WTC11 (cell line): Measurements from ENCODE around the gene SAC3D1. TPM values are rescaled to one million over a fixed set of nuclear protein-coding genes. Genes with fewer than 3 reads are reported as not detected.
A peak's percentile ranks its signal among the peaks of the same experiment; 100 is the strongest.

Experiments
- ATAC-seq: fragments of 200-7000 bp; cut with Tn5 transposase; 2 replicates; pipeline ENCODE4 v1.10.0; 2021; ENCODE audit warnings: mild to moderate bottlenecking, moderate library complexity
- CTCF ChIA-PET: fragments of 300-600 bp; sonication (Branson Sonifier 250); formaldehyde crosslinking; loops from one replicate; lab custom pipeline; 2021; ENCODE audit warnings: antibody characterized with exemption; lab: Charles Lee
- POLR2A ChIA-PET: fragments of 350-600 bp; sonication (Branson Sonifier 250); formaldehyde crosslinking; loops from one replicate; lab custom pipeline; 2021; ENCODE audit warnings: antibody characterized with exemption; lab: Charles Lee
- DNase-seq: peaks from one replicate; pipeline ENCODE4 v3.0.0; 2021; ENCODE audit warnings: low spot score
- H3K27ac Mint-ChIP-seq: 2 replicates; pipeline ENCODE4 v1.8.0; 2021; ENCODE audit warnings: mixed read lengths
- H3K27me3 Mint-ChIP-seq: 2 replicates; pipeline ENCODE4 v1.8.0; 2021; ENCODE audit warnings: low read depth, mild to moderate bottlenecking, moderate library complexity, mixed read lengths
- H3K36me3 Mint-ChIP-seq: 2 replicates; pipeline ENCODE4 v1.8.0; 2021; ENCODE audit warnings: mixed read lengths
- H3K4me1 Mint-ChIP-seq: 2 replicates; pipeline ENCODE4 v1.8.0; 2022; ENCODE audit warnings: mixed read lengths
- H3K4me3 Mint-ChIP-seq: 2 replicates; pipeline ENCODE4 v1.8.0; 2021; ENCODE audit warnings: mild to moderate bottlenecking, moderate library complexity, mixed read lengths
- H3K9me3 Mint-ChIP-seq: 2 replicates; pipeline ENCODE4 v1.8.0; 2021; ENCODE audit warnings: mixed read lengths
- ATF2 ChIP-seq: sonication (generic); formaldehyde crosslinking; IDR thresholded peaks from 2 replicates; pipeline ENCODE4 v1.8.1; 2022; ENCODE audit warnings: low read depth, missing genetic modification reagents, borderline replicate concordance
- ELF4 ChIP-seq: sonication (generic); formaldehyde crosslinking; IDR thresholded peaks from 2 replicates; pipeline ENCODE4 v1.8.1; 2022; ENCODE audit warnings: low read depth, mild to moderate bottlenecking, moderate library complexity, missing genetic modification reagents
- ETV6 ChIP-seq: sonication (generic); formaldehyde crosslinking; IDR thresholded peaks from 2 replicates; pipeline ENCODE4 v1.8.1; 2022; ENCODE audit warnings: mild to moderate bottlenecking, missing genetic modification reagents
- IRF1 ChIP-seq: sonication (generic); formaldehyde crosslinking; IDR thresholded peaks from 2 replicates; pipeline ENCODE4 v1.8.0; 2023; ENCODE audit warnings: missing genetic modification reagents
- MXD4 ChIP-seq: fragments of 250-450 bp; sonication (Bioruptor Pico); IDR thresholded peaks from 2 replicates; pipeline ENCODE4 v1.8.0; 2021; ENCODE audit warnings: mild to moderate bottlenecking, moderate library complexity, borderline replicate concordance
- NFE2L1 ChIP-seq: sonication (generic); formaldehyde crosslinking; IDR thresholded peaks from 2 replicates; pipeline ENCODE4 v1.8.1; 2023; ENCODE audit warnings: missing genetic modification reagents
- NR2C2 ChIP-seq: sonication (generic); formaldehyde crosslinking; IDR thresholded peaks from 2 replicates; pipeline ENCODE4 v1.8.0; 2022; ENCODE audit warnings: mild to moderate bottlenecking, missing genetic modification reagents
- OVOL2 ChIP-seq: fragments of 250-450 bp; sonication (Bioruptor Pico); IDR thresholded peaks from 2 replicates; pipeline ENCODE4 v1.9.0; 2021; ENCODE audit warnings: mild to moderate bottlenecking, borderline replicate concordance
- RELA ChIP-seq: sonication (generic); formaldehyde crosslinking; IDR thresholded peaks from 2 replicates; pipeline ENCODE4 v1.8.1; 2022; ENCODE audit warnings: missing genetic modification reagents, mild to moderate bottlenecking, borderline replicate concordance
- RORB ChIP-seq: fragments of 250-450 bp; sonication (Bioruptor Pico); IDR thresholded peaks from 2 replicates; pipeline ENCODE4 v1.9.0; 2021; ENCODE audit warnings: mild to moderate bottlenecking
- SMAD3 ChIP-seq: sonication (generic); formaldehyde crosslinking; IDR thresholded peaks from 2 replicates; pipeline ENCODE4 v1.8.0; 2022; ENCODE audit warnings: missing genetic modification reagents, mild to moderate bottlenecking, borderline replicate concordance
- SOX15 ChIP-seq: fragments of 250-450 bp; sonication (Bioruptor Pico); IDR thresholded peaks from 2 replicates; pipeline ENCODE4 v1.9.0; 2021; ENCODE audit warnings: mild to moderate bottlenecking
- TCF7 ChIP-seq: sonication (generic); formaldehyde crosslinking; IDR thresholded peaks from 2 replicates; pipeline ENCODE4 v1.8.0; 2022; ENCODE audit warnings: mild to moderate bottlenecking, low read depth, missing genetic modification reagents, moderate library complexity
- ZBTB21 ChIP-seq: sonication (generic); formaldehyde crosslinking; IDR thresholded peaks from 2 replicates; pipeline ENCODE4 v1.8.1; 2023; ENCODE audit warnings: mild to moderate bottlenecking, missing genetic modification reagents, borderline replicate concordance
- ZNF317 ChIP-seq: sonication (generic); formaldehyde crosslinking; IDR thresholded peaks from 2 replicates; pipeline ENCODE4 v1.8.1; 2023; ENCODE audit warnings: low read depth, mild to moderate bottlenecking, moderate library complexity, missing genetic modification reagents, borderline replicate concordance
- ZNF416 ChIP-seq: fragments of 250-450 bp; sonication (Bioruptor Pico); IDR thresholded peaks from 2 replicates; pipeline ENCODE4 v1.9.0; 2021; ENCODE audit warnings: mild to moderate bottlenecking, inconsistent platforms
- ZNF532 ChIP-seq: fragments of 250-450 bp; sonication (Bioruptor Pico); IDR thresholded peaks from 2 replicates; pipeline ENCODE4 v1.9.0; 2021; ENCODE audit warnings: mild to moderate bottlenecking, borderline replicate concordance
- total RNA-seq: library from RNA; stranded (reverse); gene quantifications from 3 replicates; pipeline ENCODE4 v1.2.3, GENCODE V29; 2021
- TF ChIP-seq, protein P1 (sequence below): sonication (generic); formaldehyde crosslinking; IDR thresholded peaks from 2 replicates; pipeline ENCODE4 v1.8.0; 2022; ENCODE audit warnings: missing genetic modification reagents
- TF ChIP-seq, protein P2 (sequence below): sonication (generic); formaldehyde crosslinking; IDR thresholded peaks from 2 replicates; pipeline ENCODE4 v1.8.1; 2022; ENCODE audit warnings: mild to moderate bottlenecking, moderate library complexity, missing genetic modification reagents
- TF ChIP-seq, protein P3 (sequence below): sonication (generic); formaldehyde crosslinking; IDR thresholded peaks from 2 replicates; pipeline ENCODE4 v1.8.1; 2023; ENCODE audit warnings: mild to moderate bottlenecking, missing genetic modification reagents, moderate library complexity
- TF ChIP-seq, protein P4 (sequence below): sonication (generic); formaldehyde crosslinking; conservative IDR thresholded peaks from 2 replicates; pipeline ENCODE4 v1.8.1; 2022; ENCODE audit warnings: mild to moderate bottlenecking, missing genetic modification reagents

The SAC3D1 gene
- total RNA-seq, 1 experiment from 2014 or later, result 26.2 TPM

GRCh38 chr11:65027213-65028067 is 13.6 kb upstream of the SAC3D1 start, which contains the start of gene SNX15 (continued):
- peak; percentile 17; the same call in 1 of the 2 replicates for TF ChIP-seq NFE2L1
- TF ChIP-seq MXD4 (CRISPR knock-in tag), result no peak
- no peak for TF ChIP-seq ZNF532 (CRISPR knock-in tag)
- no peak for TF ChIP-seq IRF1 (CRISPR knock-in tag)
- no peak for TF ChIP-seq SMAD3
- TF ChIP-seq ZNF317 (CRISPR knock-in tag), result no peak
- TF ChIP-seq TCF7 (CRISPR knock-in tag), result no peak
- TF ChIP-seq ATF2 (CRISPR knock-in tag), result no peak
- no peak for TF ChIP-seq ZBTB21 (CRISPR knock-in tag)
- no peak for TF ChIP-seq OVOL2
- TF ChIP-seq RORB, result no peak
- 0 out of 2 replicates have a peak, but pooled peaks have one; percentile 37 for TF ChIP-seq RELA (CRISPR knock-in tag)
- peak; percentile 31; the same call in 1 of the 2 replicates for TF ChIP-seq ETV6 (CRISPR knock-in tag)

- H3K4me1 Mint-ChIP-seq, result peaks cover 5% of the 10 kb centered on the region
- DNase-seq, result no peak
- no peak overlapping the region for H3K4me3 Mint-ChIP-seq
- H3K27me3 Mint-ChIP-seq, result no peaks in the 10 kb centered on the region; the same call in 1 of the 2 replicates
- H3K27ac Mint-ChIP-seq, result no peak overlapping the region
- no peaks in the 10 kb centered on the region for H3K9me3 Mint-ChIP-seq
- ATAC-seq, result no peak
- CTCF ChIA-PET, result interaction anchor here (0.5 to 0.9 kb wide), 3 partner anchors 19 to 35 kb away, joined by 3 to 5 read pairs (median 3); partner anchors contain the start of gene BATF2
- H3K36me3 Mint-ChIP-seq, result no peaks in the 10 kb centered on the region
- POLR2A ChIA-PET, result no interaction called here
- TF ChIP-seq ELF4 (CRISPR knock-in tag), result no peak
- no peak for TF ChIP-seq ZNF416 (CRISPR knock-in tag)
- TF ChIP-seq SMAD3, result no peak
- no peak for TF ChIP-seq SOX15 (CRISPR knock-in tag)
- no peak for TF ChIP-seq ZBTB21 (CRISPR knock-in tag)
- no peak for TF ChIP-seq NR2C2 (CRISPR knock-in tag)
- TF ChIP-seq, protein P1, sequence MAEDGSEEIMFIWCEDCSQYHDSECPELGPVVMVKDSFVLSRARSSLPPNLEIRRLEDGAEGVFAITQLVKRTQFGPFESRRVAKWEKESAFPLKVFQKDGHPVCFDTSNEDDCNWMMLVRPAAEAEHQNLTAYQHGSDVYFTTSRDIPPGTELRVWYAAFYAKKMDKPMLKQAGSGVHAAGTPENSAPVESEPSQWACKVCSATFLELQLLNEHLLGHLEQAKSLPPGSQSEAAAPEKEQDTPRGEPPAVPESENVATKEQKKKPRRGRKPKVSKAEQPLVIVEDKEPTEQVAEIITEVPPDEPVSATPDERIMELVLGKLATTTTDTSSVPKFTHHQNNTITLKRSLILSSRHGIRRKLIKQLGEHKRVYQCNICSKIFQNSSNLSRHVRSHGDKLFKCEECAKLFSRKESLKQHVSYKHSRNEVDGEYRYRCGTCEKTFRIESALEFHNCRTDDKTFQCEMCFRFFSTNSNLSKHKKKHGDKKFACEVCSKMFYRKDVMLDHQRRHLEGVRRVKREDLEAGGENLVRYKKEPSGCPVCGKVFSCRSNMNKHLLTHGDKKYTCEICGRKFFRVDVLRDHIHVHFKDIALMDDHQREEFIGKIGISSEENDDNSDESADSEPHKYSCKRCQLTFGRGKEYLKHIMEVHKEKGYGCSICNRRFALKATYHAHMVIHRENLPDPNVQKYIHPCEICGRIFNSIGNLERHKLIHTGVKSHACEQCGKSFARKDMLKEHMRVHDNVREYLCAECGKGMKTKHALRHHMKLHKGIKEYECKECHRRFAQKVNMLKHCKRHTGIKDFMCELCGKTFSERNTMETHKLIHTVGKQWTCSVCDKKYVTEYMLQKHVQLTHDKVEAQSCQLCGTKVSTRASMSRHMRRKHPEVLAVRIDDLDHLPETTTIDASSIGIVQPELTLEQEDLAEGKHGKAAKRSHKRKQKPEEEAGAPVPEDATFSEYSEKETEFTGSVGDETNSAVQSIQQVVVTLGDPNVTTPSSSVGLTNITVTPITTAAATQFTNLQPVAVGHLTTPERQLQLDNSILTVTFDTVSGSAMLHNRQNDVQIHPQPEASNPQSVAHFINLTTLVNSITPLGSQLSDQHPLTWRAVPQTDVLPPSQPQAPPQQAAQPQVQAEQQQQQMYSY (CRISPR knock-in tag), result no peak
- TF ChIP-seq, protein P2, sequence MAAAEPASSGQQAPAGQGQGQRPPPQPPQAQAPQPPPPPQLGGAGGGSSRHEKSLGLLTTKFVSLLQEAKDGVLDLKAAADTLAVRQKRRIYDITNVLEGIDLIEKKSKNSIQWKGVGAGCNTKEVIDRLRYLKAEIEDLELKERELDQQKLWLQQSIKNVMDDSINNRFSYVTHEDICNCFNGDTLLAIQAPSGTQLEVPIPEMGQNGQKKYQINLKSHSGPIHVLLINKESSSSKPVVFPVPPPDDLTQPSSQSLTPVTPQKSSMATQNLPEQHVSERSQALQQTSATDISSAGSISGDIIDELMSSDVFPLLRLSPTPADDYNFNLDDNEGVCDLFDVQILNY (CRISPR knock-in tag), result no peak
- TF ChIP-seq, protein P3, sequence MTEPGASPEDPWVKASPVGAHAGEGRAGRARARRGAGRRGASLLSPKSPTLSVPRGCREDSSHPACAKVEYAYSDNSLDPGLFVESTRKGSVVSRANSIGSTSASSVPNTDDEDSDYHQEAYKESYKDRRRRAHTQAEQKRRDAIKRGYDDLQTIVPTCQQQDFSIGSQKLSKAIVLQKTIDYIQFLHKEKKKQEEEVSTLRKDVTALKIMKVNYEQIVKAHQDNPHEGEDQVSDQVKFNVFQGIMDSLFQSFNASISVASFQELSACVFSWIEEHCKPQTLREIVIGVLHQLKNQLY (CRISPR knock-in tag), result no peak
- TF ChIP-seq, protein P4, sequence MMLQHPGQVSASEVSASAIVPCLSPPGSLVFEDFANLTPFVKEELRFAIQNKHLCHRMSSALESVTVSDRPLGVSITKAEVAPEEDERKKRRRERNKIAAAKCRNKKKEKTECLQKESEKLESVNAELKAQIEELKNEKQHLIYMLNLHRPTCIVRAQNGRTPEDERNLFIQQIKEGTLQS (CRISPR knock-in tag), result no peak
Observed at GRCh38 chr11:65032216-65032615, 8.8 kb upstream of the SAC3D1 start.
